Upper lobe of left lung (tissue), 4 donors: Measurements from ENCODE around the gene CXCL5.
"Not testable (repeated sequence)": the region's sequence is repeated elsewhere in the genome, so short reads cannot be mapped to it uniquely, and the experiment has no call there.

ENCODE experiments used
- CTCF ChIP-seq, 6 experiments: fragments of 450-650 bp in 4 of 6; fragments of 200-600 bp in 2 of 6; sonication (generic) in 2 of 6; IDR thresholded peaks; one replicate each; pipeline ENCODE4 v1.5.1; 2016 to 2019; ENCODE audit warnings: antibody characterized with exemption in 6 of 6
- POLR2A ChIP-seq, 4 donors: fragments of 450-650 bp; IDR thresholded peaks; one replicate each; pipeline ENCODE4 v1.5.1; 2016 to 2017; ENCODE audit warnings: antibody characterized with exemption in 4 of 4, mild to moderate bottlenecking in 2 of 4
- POLR2AphosphoS5 ChIP-seq, 2 donors: sonication (generic); formaldehyde crosslinking; IDR thresholded peaks; one replicate each; pipeline ENCODE4 v1.5.1; 2017; ENCODE audit warnings: antibody characterized with exemption in 2 of 2

GRCh38 chr4:73950376-73950920 is 48.0 kb downstream of the CXCL5 start:
- TF ChIP-seq CTCF, POLR2AphosphoS5, POLR2A (IDR thresholded peaks at IDR 0.05): not testable (repeated sequence)
